Colon (tissue), 2 donors: Measurements from ENCODE around the gene ITPK1.

ENCODE experiments used
- FAIRE-seq: peaks from 2 replicates; lab custom pipeline; 2012; peaks lifted over from hg19 to GRCh38; lab: Jason Lieb, UNC
- donor health status: control.
- donor health status: control.

Gene ITPK1

GRCh38 chr14:92968291-92969020, 147.3 kb downstream of the ITPK1 start:
- FAIRE-seq, result no peak

- no peak for FAIRE-seq
Observed at GRCh38 chr14:92967346-92967926, 148.3 kb downstream of the ITPK1 start.

- FAIRE-seq, result no peak
Observed at GRCh38 chr14:92965281-92965680, 150.4 kb downstream of the ITPK1 start.

GRCh38 chr14:92964124-92965109, 151.3 kb downstream of the ITPK1 start:
- no peak for FAIRE-seq

- no peak for FAIRE-seq
Observed at GRCh38 chr14:92963301-92964123, 152.2 kb downstream of the ITPK1 start.

GRCh38 chr14:92962831-92963095, 153.0 kb downstream of the ITPK1 start:
- FAIRE-seq, result no peak

- no peak for FAIRE-seq
Observed at GRCh38 chr14:92962031-92962830, 153.5 kb downstream of the ITPK1 start.

GRCh38 chr14:92961567-92961855, 154.2 kb downstream of the ITPK1 start:
- no peak for FAIRE-seq

GRCh38 chr14:92960706-92961566, 154.8 kb downstream of the ITPK1 start:
- no peak for FAIRE-seq

- no peak for FAIRE-seq
Observed at GRCh38 chr14:92959761-92960680, 155.7 kb downstream of the ITPK1 start.

- no peak for FAIRE-seq
Observed at GRCh38 chr14:92959189-92959531, 156.6 kb downstream of the ITPK1 start.

GRCh38 chr14:92958373-92959188, 157.1 kb downstream of the ITPK1 start:
- no peak for FAIRE-seq

- FAIRE-seq, result no peak
Observed at GRCh38 chr14:92956961-92957360, 158.8 kb downstream of the ITPK1 start.

- no peak for FAIRE-seq
Observed at GRCh38 chr14:92955381-92955780, 160.3 kb downstream of the ITPK1 start.

- no peak for FAIRE-seq
Observed at GRCh38 chr14:92954933-92955332, 160.8 kb downstream of the ITPK1 start.

- FAIRE-seq, result no peak
Observed at GRCh38 chr14:92953526-92953925, 162.2 kb downstream of the ITPK1 start.

GRCh38 chr14:92952481-92953298, 163.0 kb downstream of the ITPK1 start:
- no peak for FAIRE-seq
